ENCODE data around the gene TBC1D7.
A peak's percentile ranks its signal among the peaks of the same experiment; 100 is the strongest.

Gene TBC1D7

GRCh38 chr6:13368731-13369115 is 40.4 kb upstream of the TBC1D7 start:
- Histone ChIP-seq H3K4me1 (ENCODE audit: insufficient read depth, low read length) (peaks cover 20% of the 10 kb centered on the region), H3K27me3 (ENCODE audit: insufficient read depth, low read length) (no peaks in the 10 kb centered on the region), H3K36me3 (ENCODE audit: insufficient read depth, low read length) (no peaks in the 10 kb centered on the region), H3K27ac (ENCODE audit: low read depth, low read length) (no peak overlapping the region), H3K4me3 (ENCODE audit: low read length) (no peak overlapping the region), H3K9ac (ENCODE audit: low read depth, low read length) (no peak overlapping the region), H3K9me3 (ENCODE audit: insufficient read depth, low read depth, low read length) (no peaks in the 10 kb centered on the region)

GRCh38 chr6:13368079-13368730 is 39.9 kb upstream of the TBC1D7 start:
- Histone ChIP-seq H3K4me1 (ENCODE audit: insufficient read depth, low read length) (peaks cover 17% of the 10 kb centered on the region), H3K4me3 (ENCODE audit: low read length) (no peak overlapping the region), H3K27me3 (ENCODE audit: insufficient read depth, low read length) (no peaks in the 10 kb centered on the region), H3K36me3 (ENCODE audit: insufficient read depth, low read length) (no peaks in the 10 kb centered on the region), H3K27ac (ENCODE audit: low read depth, low read length) (peak overlapping the region; percentile 51; the same call in 1 of the 2 replicates), H3K9ac (ENCODE audit: low read depth, low read length) (no peak overlapping the region), H3K9me3 (ENCODE audit: insufficient read depth, low read depth, low read length) (no peaks in the 10 kb centered on the region)
- WGBS, result 85% methylated on average over 6 of the region's 7 CpGs

GRCh38 chr6:13367396-13367795 is 39.1 kb upstream of the TBC1D7 start:
- Histone ChIP-seq H3K4me1 (ENCODE audit: insufficient read depth, low read length) (peaks cover 16% of the 10 kb centered on the region), H3K27ac (ENCODE audit: low read depth, low read length) (no peak overlapping the region; the same call in 1 of the 2 replicates), H3K9ac (ENCODE audit: low read depth, low read length) (no peak overlapping the region), H3K36me3 (ENCODE audit: insufficient read depth, low read length) (no peaks in the 10 kb centered on the region), H3K27me3 (ENCODE audit: insufficient read depth, low read length) (no peaks in the 10 kb centered on the region), H3K9me3 (ENCODE audit: insufficient read depth, low read depth, low read length) (no peaks in the 10 kb centered on the region), H3K4me3 (ENCODE audit: low read length) (no peak overlapping the region)
- 78% methylated on average over 3 of the region's 3 CpGs for WGBS

- H3K27me3 ChIP-seq (ENCODE audit: insufficient read depth, low read length), result no peaks in the 10 kb centered on the region
- no peak overlapping the region for H3K4me3 ChIP-seq (ENCODE audit: low read length)
- no peak overlapping the region for H3K9ac ChIP-seq (ENCODE audit: low read depth, low read length)
- WGBS, result 96% methylated on average over 34 of the region's 39 CpGs
- peaks cover 16% of the 10 kb centered on the region for H3K4me1 ChIP-seq (ENCODE audit: insufficient read depth, low read length)
- H3K36me3 ChIP-seq (ENCODE audit: insufficient read depth, low read length), result no peaks in the 10 kb centered on the region
- H3K9me3 ChIP-seq (ENCODE audit: insufficient read depth, low read depth, low read length), result no peaks in the 10 kb centered on the region
- no peak overlapping the region for H3K27ac ChIP-seq (ENCODE audit: low read depth, low read length)
These were observed 37.0 kb upstream of the TBC1D7 start for GRCh38 chr6:13365320-13365719.

GRCh38 chr6:13364842-13365241 is 36.5 kb upstream of the TBC1D7 start:
- 96% methylated on average over 34 of the region's 34 CpGs for WGBS
- no peaks in the 10 kb centered on the region for H3K9me3 ChIP-seq (ENCODE audit: insufficient read depth, low read depth, low read length)
- H3K4me1 ChIP-seq (ENCODE audit: insufficient read depth, low read length), result peaks cover 16% of the 10 kb centered on the region
- H3K27me3 ChIP-seq (ENCODE audit: insufficient read depth, low read length), result no peaks in the 10 kb centered on the region
- no peak overlapping the region for H3K4me3 ChIP-seq (ENCODE audit: low read length)
- no peak overlapping the region for H3K27ac ChIP-seq (ENCODE audit: low read depth, low read length)
- H3K36me3 ChIP-seq (ENCODE audit: insufficient read depth, low read length), result no peaks in the 10 kb centered on the region
- no peak overlapping the region for H3K9ac ChIP-seq (ENCODE audit: low read depth, low read length)

GRCh38 chr6:13362412-13362811 is 34.1 kb upstream of the TBC1D7 start:
- Histone ChIP-seq H3K9ac (ENCODE audit: low read depth, low read length) (no peak overlapping the region), H3K4me1 (ENCODE audit: insufficient read depth, low read length) (peaks cover 14% of the 10 kb centered on the region)
- WGBS, result 91% methylated on average over 5 of the region's 5 CpGs

GRCh38 chr6:13360671-13361540 is 32.6 kb upstream of the TBC1D7 start:
- Histone ChIP-seq H3K4me1 (ENCODE audit: insufficient read depth, low read length) (peaks cover 23% of the 10 kb centered on the region), H3K27me3 (ENCODE audit: insufficient read depth, low read length) (no peaks in the 10 kb centered on the region), H3K36me3 (ENCODE audit: insufficient read depth, low read length) (no peaks in the 10 kb centered on the region), H3K27ac (ENCODE audit: low read depth, low read length) (no peak overlapping the region), H3K4me3 (ENCODE audit: low read length) (no peak overlapping the region), H3K9me3 (ENCODE audit: insufficient read depth, low read depth, low read length) (no peaks in the 10 kb centered on the region), H3K9ac (ENCODE audit: low read depth, low read length) (no peak overlapping the region)
- 85% methylated on average over 6 of the region's 6 CpGs for WGBS

More at GRCh38 chr6:13362412-13362811, 34.1 kb upstream of the TBC1D7 start:
- Histone ChIP-seq H3K9me3 (ENCODE audit: insufficient read depth, low read depth, low read length) (no peaks in the 10 kb centered on the region), H3K27me3 (ENCODE audit: insufficient read depth, low read length) (no peaks in the 10 kb centered on the region), H3K27ac (ENCODE audit: low read depth, low read length) (no peak overlapping the region), H3K36me3 (ENCODE audit: insufficient read depth, low read length) (no peaks in the 10 kb centered on the region), H3K4me3 (ENCODE audit: low read length) (no peak overlapping the region)

- H3K9me3 ChIP-seq (ENCODE audit: insufficient read depth, low read depth, low read length), result no peaks in the 10 kb centered on the region
- no peak overlapping the region for H3K9ac ChIP-seq (ENCODE audit: low read depth, low read length)
- no peaks in the 10 kb centered on the region for H3K36me3 ChIP-seq (ENCODE audit: insufficient read depth, low read length)
- peaks cover 38% of the 10 kb centered on the region for H3K4me1 ChIP-seq (ENCODE audit: insufficient read depth, low read length)
- H3K27ac ChIP-seq (ENCODE audit: low read depth, low read length), result no peak overlapping the region
- WGBS, result 94% methylated on average over 6 of the region's 6 CpGs
- H3K4me3 ChIP-seq (ENCODE audit: low read length), result no peak overlapping the region
- H3K27me3 ChIP-seq (ENCODE audit: insufficient read depth, low read length), result no peaks in the 10 kb centered on the region
These were observed 30.9 kb upstream of the TBC1D7 start for GRCh38 chr6:13359287-13359686.

GRCh38 chr6:13358511-13358910 is 30.2 kb upstream of the TBC1D7 start:
- H3K9ac ChIP-seq (ENCODE audit: low read depth, low read length), result no peak overlapping the region
- peaks cover 40% of the 10 kb centered on the region for H3K4me1 ChIP-seq (ENCODE audit: insufficient read depth, low read length)
- no peaks in the 10 kb centered on the region for H3K27me3 ChIP-seq (ENCODE audit: insufficient read depth, low read length)
- no peaks in the 10 kb centered on the region for H3K9me3 ChIP-seq (ENCODE audit: insufficient read depth, low read depth, low read length)
- no peak overlapping the region for H3K27ac ChIP-seq (ENCODE audit: low read depth, low read length)
- WGBS, result 88% methylated on average over 2 of the region's 2 CpGs
- H3K4me3 ChIP-seq (ENCODE audit: low read length), result no peak overlapping the region
- no peaks in the 10 kb centered on the region for H3K36me3 ChIP-seq (ENCODE audit: insufficient read depth, low read length)

- Histone ChIP-seq H3K27me3 (ENCODE audit: insufficient read depth, low read length) (no peaks in the 10 kb centered on the region), H3K36me3 (ENCODE audit: insufficient read depth, low read length) (no peaks in the 10 kb centered on the region), H3K9ac (ENCODE audit: low read depth, low read length) (no peak overlapping the region), H3K4me1 (ENCODE audit: insufficient read depth, low read length) (peaks cover 40% of the 10 kb centered on the region), H3K9me3 (ENCODE audit: insufficient read depth, low read depth, low read length) (no peaks in the 10 kb centered on the region), H3K4me3 (ENCODE audit: low read length) (no peak overlapping the region), H3K27ac (ENCODE audit: low read depth, low read length) (no peak overlapping the region; the same call in 1 of the 2 replicates)
- 66% methylated on average over 14 of the region's 14 CpGs for WGBS
These were observed 29.3 kb upstream of the TBC1D7 start for GRCh38 chr6:13357551-13358075.

- WGBS, result 81% methylated on average over 6 of the region's 6 CpGs
- Histone ChIP-seq H3K9ac (ENCODE audit: low read depth, low read length) (no peak overlapping the region), H3K9me3 (ENCODE audit: insufficient read depth, low read depth, low read length) (no peaks in the 10 kb centered on the region), H3K4me3 (ENCODE audit: low read length) (no peak overlapping the region), H3K4me1 (ENCODE audit: insufficient read depth, low read length) (peaks cover 43% of the 10 kb centered on the region), H3K27ac (ENCODE audit: low read depth, low read length) (no peak overlapping the region), H3K27me3 (ENCODE audit: insufficient read depth, low read length) (no peaks in the 10 kb centered on the region), H3K36me3 (ENCODE audit: insufficient read depth, low read length) (no peaks in the 10 kb centered on the region)
These were observed 27.9 kb upstream of the TBC1D7 start for GRCh38 chr6:13355999-13356785.
